IMR-90 (cell line): ENCODE measurements around the gene ACER1. TPM values are rescaled to one million over a fixed set of nuclear protein-coding genes. Genes with fewer than 3 reads are reported as not detected.

Experiments used
- ATAC-seq: fragments of 200-7000 bp; cut with Tn5 transposase; 2 replicates; pipeline ENCODE4 v1.9.1; 2020; ENCODE audit warnings: low read depth, mild to moderate bottlenecking, moderate library complexity
- BruUV-seq: library from RNA; stranded (reverse); fragments of 400-500 nt; replicated peaks from 2 replicates; lab custom pipeline; 2021; lab: Mats Ljungman, UMichigan
- CTCF ChIA-PET: fragments of 300-600 bp; formaldehyde crosslinking; extraction: SDS; loops from one replicate; lab custom pipeline; 2021; ENCODE audit warnings: antibody characterized with exemption; lab: Yijun Ruan, JAX
- POLR2A ChIA-PET: fragments of 300-600 bp; sonication (Branson Sonifier 250); formaldehyde crosslinking; loops from one replicate; lab custom pipeline; 2022; ENCODE audit warnings: antibody characterized with exemption; ENCODE audit not compliant: unreplicated experiment; lab: Charles Lee
- DNase-seq: peaks from one replicate; pipeline ENCODE4 v3.0.0; 2013
- H2AFZ ChIP-seq: replicated peaks from 2 replicates; pipeline ENCODE3; 2013; ENCODE audit warnings: low read length, mild to moderate bottlenecking; ENCODE audit not compliant: poor library complexity
- H2AK5ac ChIP-seq: 2 replicates; pipeline ENCODE4 v1.6.1; 2013; ENCODE audit warnings: low read depth, low read length, inconsistent platforms
- H2AK9ac ChIP-seq: replicated peaks from 2 replicates; pipeline ENCODE3; 2013; ENCODE audit warnings: mild to moderate bottlenecking, low read depth, low read length, moderate library complexity; ENCODE audit not compliant: poor library complexity
- H2BK120ac ChIP-seq: 2 replicates; pipeline ENCODE4 v1.6.1; 2013; ENCODE audit warnings: low read depth, low read length, inconsistent platforms
- H2BK15ac ChIP-seq: 3 replicates; pipeline ENCODE4 v1.6.1; 2013; ENCODE audit warnings: low read depth, low read length, inconsistent platforms
- H2BK20ac ChIP-seq: 2 replicates; pipeline ENCODE4 v1.6.1; 2013; ENCODE audit warnings: low read depth, mild to moderate bottlenecking, inconsistent platforms, low read length, moderate library complexity
- H2BK5ac ChIP-seq: 2 replicates; pipeline ENCODE4 v1.6.1; 2013; ENCODE audit warnings: mild to moderate bottlenecking, low read depth, low read length, inconsistent platforms; ENCODE audit not compliant: poor library complexity, severe bottlenecking
- H3K14ac ChIP-seq: replicated peaks from 2 replicates; pipeline ENCODE4 v1.6.1; 2013; ENCODE audit warnings: low read depth, low read length, inconsistent platforms
- H3K18ac ChIP-seq: 2 replicates; pipeline ENCODE4 v1.6.1; 2013; ENCODE audit warnings: low read depth, low read length, control low read depth
- H3K23ac ChIP-seq: 2 replicates; pipeline ENCODE4 v1.6.1; 2013; ENCODE audit warnings: low read depth, low read length, inconsistent platforms
- H3K27ac ChIP-seq: 2 replicates; pipeline ENCODE4 v1.5.1; 2013; ENCODE audit warnings: mild to moderate bottlenecking, control low read depth, low read length; ENCODE audit not compliant: insufficient read depth
- H3K27me3 ChIP-seq: 2 replicates; pipeline ENCODE4 v1.6.1; 2013; ENCODE audit warnings: low read length; ENCODE audit not compliant: control insufficient read depth, insufficient read depth
- H3K36me3 ChIP-seq: 2 replicates; pipeline ENCODE4 v1.6.1; 2013; ENCODE audit warnings: low read length, mixed read lengths; ENCODE audit not compliant: control insufficient read depth, insufficient read depth
- H3K4ac ChIP-seq: 2 replicates; pipeline ENCODE4 v1.6.1; 2013; ENCODE audit warnings: low read depth, low read length, inconsistent platforms
- H3K4me1 ChIP-seq: 2 replicates; pipeline ENCODE4 v1.6.1; 2013; ENCODE audit warnings: low read length, mixed read lengths; ENCODE audit not compliant: control insufficient read depth, insufficient read depth
- H3K4me2 ChIP-seq: 2 replicates; pipeline ENCODE4 v1.6.1; 2013; ENCODE audit warnings: low read depth, mild to moderate bottlenecking, control low read depth, low read length, moderate library complexity
- H3K4me3 ChIP-seq: 2 replicates; pipeline ENCODE4 v1.5.1; 2013; ENCODE audit warnings: low read depth, mild to moderate bottlenecking, control low read depth, low read length, moderate library complexity; ENCODE audit not compliant: insufficient read depth
- H3K56ac ChIP-seq: 2 replicates; pipeline ENCODE4 v1.6.1; 2013; ENCODE audit warnings: low read length, inconsistent platforms; ENCODE audit not compliant: insufficient read depth; ENCODE audit errors: extremely low read depth
- H3K79me1 ChIP-seq, 2 experiments: 2 replicates each; pipeline ENCODE4 v1.6.1; 2013; ENCODE audit warnings: low read length in 2 of 2, inconsistent platforms in 1 of 2, low read depth in 1 of 2
- H3K9ac ChIP-seq: 2 replicates; pipeline ENCODE4 v1.6.1; 2013; ENCODE audit warnings: low read depth, low read length, control low read depth
- H3K9me1 ChIP-seq: 2 replicates; pipeline ENCODE4 v1.6.1; 2013; ENCODE audit warnings: low read length, inconsistent platforms; ENCODE audit not compliant: insufficient read depth
- H3K9me3 ChIP-seq: 2 replicates; pipeline ENCODE4 v1.6.1; 2013; ENCODE audit warnings: low read length; ENCODE audit not compliant: control insufficient read depth, insufficient read depth
- H4K20me1 ChIP-seq: 2 replicates; pipeline ENCODE4 v1.6.1; 2013; ENCODE audit warnings: low read length, inconsistent platforms; ENCODE audit not compliant: insufficient read depth
- H4K5ac ChIP-seq: 2 replicates; pipeline ENCODE4 v1.6.1; 2013; ENCODE audit warnings: mild to moderate bottlenecking, low read depth, low read length, control low read depth
- H4K8ac ChIP-seq, 2 experiments: 2 replicates each; pipeline ENCODE4 v1.6.1; 2013; ENCODE audit warnings: low read depth in 2 of 2, low read length in 2 of 2, control low read depth in 1 of 2, inconsistent platforms in 1 of 2
- H4K91ac ChIP-seq: 2 replicates; pipeline ENCODE4 v1.6.1; 2013; ENCODE audit warnings: low read depth, low read length, inconsistent platforms; ENCODE audit not compliant: insufficient read depth
- BHLHE40 ChIP-seq: fragments of 150-350 bp; IDR thresholded peaks from 2 replicates; pipeline ENCODE4 v1.6.1; 2016; ENCODE audit warnings: mild to moderate bottlenecking, low read depth, low read length
- CEBPB ChIP-seq: IDR thresholded peaks from 2 replicates; pipeline ENCODE4 v1.6.1; 2012; ENCODE audit warnings: low read depth, low read length, improper control_type of control experiment
- MAZ ChIP-seq: IDR thresholded peaks from 2 replicates; pipeline ENCODE4 v1.6.1; 2012; ENCODE audit warnings: low read depth, mild to moderate bottlenecking, low read length, improper control_type of control experiment, moderate library complexity, borderline replicate concordance
- POLR2A ChIP-seq: IDR thresholded peaks from 2 replicates; pipeline ENCODE4 v1.6.1; 2012; ENCODE audit warnings: mild to moderate bottlenecking, low read depth, low read length
- WGBS, 2 experiments: methylation state at CpG; one replicate each; pipeline versions ENCODE4 v1.1.5 to v1.1.7; 2013; ENCODE audit warnings: missing lambda C conversion rate in 2 of 2; ENCODE audit not compliant: insufficient read length in 1 of 2; ENCODE audit errors: extremely low coverage in 2 of 2; 5-methylcytosine and 5-hydroxymethylcytosine counted together
- dilution Hi-C: fragments of 300-500 bp; cut with HindIII; formaldehyde crosslinking; loops from one replicate; pipeline ENCODE4 v1.14.3; 2018; ENCODE audit warnings: low sequenced_read_pairs; ENCODE audit not compliant: unreplicated experiment
- in situ Hi-C: fragments of 300-500 bp; cut with MboI; formaldehyde crosslinking; loops from 3 replicates; pipeline ENCODE4 v1.14.3; 2019; ENCODE audit warnings: low sequenced_read_pairs, inconsistent platforms, mixed read lengths
- intact Hi-C: fragments of 100-400 bp; cut with micrococcal nuclease; formaldehyde crosslinking; loops from 2 replicates; pipeline ENCODE4 v1.10.0; 2022
- polyA plus RNA-seq, 3 experiments: library from polyadenylated mRNA; depleted of rRNA; stranded (reverse); fragments of >200 nt; gene quantifications; 2 replicates each; pipeline ENCODE4 v1.2.3, GENCODE V29; 2012; ENCODE audit warnings: low replicate concordance in 1 of 3
- total RNA-seq: library from RNA; depleted of rRNA; stranded (reverse); fragments of >200 nt; gene quantifications from 2 replicates; pipeline ENCODE4 v1.2.3, GENCODE V29; 2012
- TF ChIP-seq, protein P1 (sequence below): fragments of 150-350 bp; IDR thresholded peaks from 2 replicates; pipeline ENCODE4 v1.6.1; 2017; ENCODE audit warnings: mild to moderate bottlenecking, antibody characterized with exemption, low read length, low read depth
- TF ChIP-seq, protein P2 (sequence below): conservative IDR thresholded peaks from 2 replicates; pipeline ENCODE4 v1.5.1; 2012; ENCODE audit warnings: mild to moderate bottlenecking, low read depth, low read length, improper control_type of control experiment

The ACER1 gene
- total and polyA plus RNA-seq, 2 of the 4 experiments (the other 2 are of a cell fraction): not detected

DNA sequence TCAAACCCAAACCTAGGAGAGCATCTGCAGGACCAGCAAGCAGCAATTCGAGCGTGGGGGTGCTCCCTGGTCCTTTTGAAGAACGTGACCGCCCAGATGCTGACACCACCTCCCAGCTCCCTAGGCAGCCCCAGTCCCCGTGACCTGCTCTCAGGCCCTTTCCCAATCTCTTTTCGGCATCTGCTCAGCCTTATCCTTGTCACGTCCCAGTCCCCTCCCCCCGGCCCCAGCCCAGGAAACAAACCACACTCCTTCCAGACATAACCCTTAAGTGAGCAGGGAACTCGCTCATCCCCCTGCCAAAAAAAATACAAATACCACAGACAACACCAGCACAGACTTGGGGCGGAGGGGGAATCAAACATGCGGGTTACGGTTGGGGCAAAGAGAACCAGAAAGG, 57.0 kb downstream of the ACER1 start:
- ATAC-seq (no peak), DNase-seq (peak; percentile 55)
- Histone ChIP-seq H2BK20ac (peak overlapping the region; percentile 17; the same call in 1 of the 2 replicates), H4K91ac (peak overlapping the region; percentile 43; the same call in 1 of the 2 replicates), H3K56ac (no peak overlapping the region), H2AK5ac (peak overlapping the region; percentile 79), H4K8ac (peak overlapping the region in 1 of 2 experiments; percentile 64; a peak in 1 of 4 replicates), H3K9ac (peak overlapping the region; percentile 31; the same call in 1 of the 2 replicates), H3K27ac (peak overlapping the region; percentile 64), H3K79me1 (peaks cover 33 to 74% of the 10 kb centered on the region in 2 experiments), H4K20me1 (peaks cover 67% of the 10 kb centered on the region), H3K4me1 (peaks cover 53% of the 10 kb centered on the region), H3K9me1 (peaks cover 40% of the 10 kb centered on the region), H2BK5ac (peak overlapping the region; percentile 1), H2BK120ac (peak overlapping the region; percentile 21; the same call in 1 of the 2 replicates), H3K14ac (peak overlapping the region; percentile 61; the same call in 1 of the 2 replicates), H2AFZ (no peak overlapping the region), H3K18ac (peak overlapping the region; percentile 18; the same call in 1 of the 2 replicates), H4K5ac (no peak overlapping the region), H3K4ac (peak overlapping the region; percentile 79), H3K9me3 (no peaks in the 10 kb centered on the region), H2BK15ac (peak overlapping the region; percentile 26; the same call in 1 of the 3 replicates), H3K4me3 (no peak overlapping the region), H3K36me3 (peaks cover 3% of the 10 kb centered on the region; the same call in 1 of the 2 replicates), H3K4me2 (peak overlapping the region; percentile 62), H3K27me3 (no peaks in the 10 kb centered on the region), H3K23ac (peak overlapping the region; percentile 64; the same call in 1 of the 2 replicates), H2AK9ac (peak overlapping the region; percentile 79)
- TF ChIP-seq CEBPB (peak; percentile 29; the same call in 1 of the 2 replicates), BHLHE40 (peak; percentile 75), MAZ (0 out of 2 replicates have a peak, but pooled peaks have one; percentile 10), POLR2A (0 out of 2 replicates have a peak, but pooled peaks have one; percentile 12)
- TF ChIP-seq, protein P1, sequence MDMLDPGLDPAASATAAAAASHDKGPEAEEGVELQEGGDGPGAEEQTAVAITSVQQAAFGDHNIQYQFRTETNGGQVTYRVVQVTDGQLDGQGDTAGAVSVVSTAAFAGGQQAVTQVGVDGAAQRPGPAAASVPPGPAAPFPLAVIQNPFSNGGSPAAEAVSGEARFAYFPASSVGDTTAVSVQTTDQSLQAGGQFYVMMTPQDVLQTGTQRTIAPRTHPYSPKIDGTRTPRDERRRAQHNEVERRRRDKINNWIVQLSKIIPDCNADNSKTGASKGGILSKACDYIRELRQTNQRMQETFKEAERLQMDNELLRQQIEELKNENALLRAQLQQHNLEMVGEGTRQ: peak; percentile 49; the same call in 1 of the 2 replicates
- TF ChIP-seq, protein P2, sequence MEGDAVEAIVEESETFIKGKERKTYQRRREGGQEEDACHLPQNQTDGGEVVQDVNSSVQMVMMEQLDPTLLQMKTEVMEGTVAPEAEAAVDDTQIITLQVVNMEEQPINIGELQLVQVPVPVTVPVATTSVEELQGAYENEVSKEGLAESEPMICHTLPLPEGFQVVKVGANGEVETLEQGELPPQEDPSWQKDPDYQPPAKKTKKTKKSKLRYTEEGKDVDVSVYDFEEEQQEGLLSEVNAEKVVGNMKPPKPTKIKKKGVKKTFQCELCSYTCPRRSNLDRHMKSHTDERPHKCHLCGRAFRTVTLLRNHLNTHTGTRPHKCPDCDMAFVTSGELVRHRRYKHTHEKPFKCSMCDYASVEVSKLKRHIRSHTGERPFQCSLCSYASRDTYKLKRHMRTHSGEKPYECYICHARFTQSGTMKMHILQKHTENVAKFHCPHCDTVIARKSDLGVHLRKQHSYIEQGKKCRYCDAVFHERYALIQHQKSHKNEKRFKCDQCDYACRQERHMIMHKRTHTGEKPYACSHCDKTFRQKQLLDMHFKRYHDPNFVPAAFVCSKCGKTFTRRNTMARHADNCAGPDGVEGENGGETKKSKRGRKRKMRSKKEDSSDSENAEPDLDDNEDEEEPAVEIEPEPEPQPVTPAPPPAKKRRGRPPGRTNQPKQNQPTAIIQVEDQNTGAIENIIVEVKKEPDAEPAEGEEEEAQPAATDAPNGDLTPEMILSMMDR: no peak
- BruUV-seq: no TSS peak
- dilution Hi-C loops: no loop called here
- ChIA-PET CTCF (no interaction called here), POLR2A (interaction anchor here (0.7 kb wide), 1 partner anchor 299 kb away, joined by 4 read pairs; the partner anchor contains the start of gene RANBP3)
- WGBS, 2 experiments: 36% methylated on average over 4 of the region's 12 CpGs; no CpG with 5 or more reads in 1 of the 2 experiments
- in situ Hi-C loops: loop anchor here (10.0 kb wide), 1 partner anchor 52 kb away; no protein-coding TSS in a partner anchor
- intact Hi-C loops: no loop called here
